Endometrial microvascular endothelial cells (primary cell): ENCODE measurements around the gene RPS6KA5. TPM values are rescaled to one million over a fixed set of nuclear protein-coding genes. Genes with fewer than 3 reads are reported as not detected.
"Not testable (repeated sequence)": the region's sequence is repeated elsewhere in the genome, so short reads cannot be mapped to it uniquely, and the experiment has no call there.

Experiments used
- in situ Hi-C: cut with HindIII; loops from 2 replicates; pipeline ENCODE4 v1.10.0; 2017; ENCODE audit warnings: low sequenced_read_pairs, low pct_unique_long_range_greater_than_20kb; ENCODE audit errors: inconsistent ontology term
- total RNA-seq: library from RNA; depleted of rRNA; stranded (reverse); fragments of >200 nt; gene quantifications from one replicate; pipeline ENCODE4 v1.2.3, GENCODE V29; 2015; ENCODE audit errors: inconsistent ontology term

The RPS6KA5 gene
- total RNA-seq, 1 donor from 2014 or later = 2.5 TPM

- in situ Hi-C loops = no loop called here
These were observed 94.7 kb downstream of the RPS6KA5 start for GRCh38 chr14:90965765-90966164.

- in situ Hi-C loops = no loop called here
These were observed 97.1 kb downstream of the RPS6KA5 start for GRCh38 chr14:90963343-90963742.

GRCh38 chr14:90962505-90963109 lies 97.8 kb downstream of the RPS6KA5 start:
- in situ Hi-C loops = no loop called here

- in situ Hi-C loops = no loop called here
These were observed 99.6 kb downstream of the RPS6KA5 start for GRCh38 chr14:90960818-90961217.

- in situ Hi-C loops = no loop called here
These were observed 101.1 kb downstream of the RPS6KA5 start for GRCh38 chr14:90959344-90959743.

- in situ Hi-C loops = no loop called here
These were observed 104.2 kb downstream of the RPS6KA5 start for GRCh38 chr14:90956273-90956672.

- in situ Hi-C loops = not testable (repeated sequence)
These were observed 106.8 kb downstream of the RPS6KA5 start for GRCh38 chr14:90953643-90954042.

GRCh38 chr14:90943367-90943766 lies 117.1 kb downstream of the RPS6KA5 start:
- in situ Hi-C loops = no loop called here

- in situ Hi-C loops = no loop called here
These were observed 117.9 kb downstream of the RPS6KA5 start for GRCh38 chr14:90942511-90942910.

- in situ Hi-C loops = no loop called here
These were observed 118.7 kb downstream of the RPS6KA5 start for GRCh38 chr14:90941706-90942105.

GRCh38 chr14:90940318-90940962 lies 120.0 kb downstream of the RPS6KA5 start:
- in situ Hi-C loops = no loop called here

GRCh38 chr14:90939252-90939795 lies 121.1 kb downstream of the RPS6KA5 start:
- in situ Hi-C loops = not testable (repeated sequence)

- in situ Hi-C loops = no loop called here
These were observed 121.8 kb downstream of the RPS6KA5 start for GRCh38 chr14:90938615-90939014.

GRCh38 chr14:90936757-90937440 lies 123.5 kb downstream of the RPS6KA5 start:
- in situ Hi-C loops = no loop called here

- in situ Hi-C loops = loop anchor here (25.0 kb wide), 1 partner anchor 363 kb away; no protein-coding TSS in a partner anchor
These were observed 135.7 kb downstream of the RPS6KA5 start for GRCh38 chr14:90924621-90925340.

- in situ Hi-C loops = loop anchor here (25.0 kb wide), 1 partner anchor 365 kb away; no protein-coding TSS in a partner anchor
These were observed 138.3 kb downstream of the RPS6KA5 start for GRCh38 chr14:90922141-90922540.

- in situ Hi-C loops = loop anchor here (25.0 kb wide), 1 partner anchor 376 kb away; no protein-coding TSS in a partner anchor
These were observed 149.3 kb downstream of the RPS6KA5 start for GRCh38 chr14:90911121-90911520.

- in situ Hi-C loops = loop anchor here (25.0 kb wide), 1 partner anchor 380 kb away; no protein-coding TSS in a partner anchor
These were observed 153.3 kb downstream of the RPS6KA5 start for GRCh38 chr14:90907178-90907577.

- in situ Hi-C loops = loop anchor here (25.0 kb wide), 1 partner anchor 382 kb away; no protein-coding TSS in a partner anchor
These were observed 154.9 kb downstream of the RPS6KA5 start for GRCh38 chr14:90905531-90905930.
